Right atrium auricular region (tissue), 2 donors: ENCODE results near the gene CDK6. TPM values are rescaled to one million over a fixed set of nuclear protein-coding genes. Genes with fewer than 3 reads are reported as not detected.

Experiments
- DNase-seq: peaks from one replicate; pipeline ENCODE4 v3.0.0-alpha.2; 2019; ENCODE audit warnings: low spot score
- H3K27ac ChIP-seq, 2 donors: fragments of 200-600 bp; sonication (generic); 1 replicate in 1 of 2; 2 replicates in 1 of 2; pipeline ENCODE4 v1.5.1; 2016 to 2019
- H3K27me3 ChIP-seq, 2 donors: fragments of 200-600 bp; sonication (generic); one replicate each; pipeline versions ENCODE4 v1.5.1 to v1.6.0; 2017 to 2019
- H3K36me3 ChIP-seq: fragments of 200-600 bp; sonication (generic); one replicate; pipeline ENCODE4 v1.5.1; 2016
- H3K4me1 ChIP-seq, 2 donors: fragments of 200-600 bp; sonication (generic); one replicate each; pipeline versions ENCODE4 v1.5.1 to v1.6.0; 2017 to 2019
- H3K4me3 ChIP-seq, 2 donors: fragments of 200-600 bp; sonication (generic); 1 replicate in 1 of 2; 2 replicates in 1 of 2; pipeline ENCODE4 v1.5.1; 2017 to 2019; ENCODE audit warnings: mild to moderate bottlenecking in 1 of 2, moderate library complexity in 1 of 2
- H3K9me3 ChIP-seq, 2 donors: fragments of 200-600 bp; sonication (generic); one replicate each; pipeline ENCODE4 v1.5.1; 2019
- total RNA-seq, 2 donors: library from RNA; depleted of rRNA; stranded (reverse); fragments of >200 nt; gene quantifications; one replicate each; pipeline ENCODE4 v1.1.0, GENCODE V29; 2016
- TF ChIP-seq, protein P1 (sequence below), 2 donors: fragments of 200-600 bp; sonication (generic); IDR thresholded peaks; one replicate each; pipeline ENCODE4 v1.5.1; 2019; ENCODE audit warnings: antibody characterized with exemption in 2 of 2

Gene CDK6
- total RNA-seq, 2 donors from 2014 or later, result 10.6 to 12.4 TPM

DNA sequence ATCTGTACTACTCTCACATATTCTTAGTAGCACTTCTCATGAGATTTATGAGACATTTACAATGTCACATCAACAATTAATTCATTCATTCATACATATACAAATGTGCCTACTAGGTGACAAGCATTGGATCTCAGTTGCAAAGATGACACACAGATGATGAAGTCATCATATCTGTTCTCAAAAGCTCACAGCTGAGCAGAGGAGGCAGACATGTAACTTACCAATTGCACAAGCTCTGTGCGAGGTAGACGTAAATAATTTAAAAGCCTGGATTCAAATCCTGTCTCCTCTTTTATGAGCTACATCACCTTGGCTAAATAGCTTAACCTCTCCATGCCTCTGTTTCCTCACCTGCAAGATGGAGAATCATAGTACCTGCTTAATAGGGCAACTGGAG lies 136.8 kb downstream of the CDK6 start:
- Histone ChIP-seq H3K9me3 (no peaks in the 10 kb centered on the region), H3K27ac (no peak overlapping the region), H3K4me1 (peaks cover 0 to 45% of the 10 kb centered on the region in 2 donors), H3K36me3 (no peaks in the 10 kb centered on the region), H3K27me3 (no peaks in the 10 kb centered on the region), H3K4me3 (no peak overlapping the region)
- DNase-seq, result no peak
- TF ChIP-seq, protein P1, sequence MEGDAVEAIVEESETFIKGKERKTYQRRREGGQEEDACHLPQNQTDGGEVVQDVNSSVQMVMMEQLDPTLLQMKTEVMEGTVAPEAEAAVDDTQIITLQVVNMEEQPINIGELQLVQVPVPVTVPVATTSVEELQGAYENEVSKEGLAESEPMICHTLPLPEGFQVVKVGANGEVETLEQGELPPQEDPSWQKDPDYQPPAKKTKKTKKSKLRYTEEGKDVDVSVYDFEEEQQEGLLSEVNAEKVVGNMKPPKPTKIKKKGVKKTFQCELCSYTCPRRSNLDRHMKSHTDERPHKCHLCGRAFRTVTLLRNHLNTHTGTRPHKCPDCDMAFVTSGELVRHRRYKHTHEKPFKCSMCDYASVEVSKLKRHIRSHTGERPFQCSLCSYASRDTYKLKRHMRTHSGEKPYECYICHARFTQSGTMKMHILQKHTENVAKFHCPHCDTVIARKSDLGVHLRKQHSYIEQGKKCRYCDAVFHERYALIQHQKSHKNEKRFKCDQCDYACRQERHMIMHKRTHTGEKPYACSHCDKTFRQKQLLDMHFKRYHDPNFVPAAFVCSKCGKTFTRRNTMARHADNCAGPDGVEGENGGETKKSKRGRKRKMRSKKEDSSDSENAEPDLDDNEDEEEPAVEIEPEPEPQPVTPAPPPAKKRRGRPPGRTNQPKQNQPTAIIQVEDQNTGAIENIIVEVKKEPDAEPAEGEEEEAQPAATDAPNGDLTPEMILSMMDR (IDR thresholded peaks at IDR 0.05), result no peak

DNA sequence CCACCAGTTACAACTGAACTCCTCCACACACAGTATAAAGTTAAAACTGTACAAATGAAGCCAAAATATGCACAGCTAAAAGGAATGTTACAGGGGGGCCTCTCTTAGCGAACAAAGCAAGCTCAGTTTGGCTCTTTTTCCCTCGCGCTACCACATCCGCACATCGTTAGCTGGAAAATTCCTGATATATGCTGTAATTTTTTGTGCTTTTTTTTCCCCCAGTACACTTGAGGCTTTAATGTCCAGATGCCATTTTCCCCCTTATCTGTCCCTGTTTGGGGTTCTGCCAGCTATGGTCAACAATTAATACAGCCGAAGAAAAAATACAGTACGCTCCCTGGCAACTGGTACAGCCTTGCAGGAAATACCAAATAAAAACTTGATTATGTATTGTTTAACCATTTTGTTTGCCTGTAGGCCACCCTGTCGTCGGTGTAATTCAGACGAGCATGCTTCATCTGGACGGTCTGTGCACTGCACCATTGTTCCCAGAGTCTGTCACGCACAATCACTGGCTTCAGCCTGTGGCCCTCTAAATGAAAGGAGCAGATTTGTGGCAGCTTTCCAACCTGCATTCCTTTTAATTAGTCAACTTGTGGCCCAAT lies 138.0 kb downstream of the CDK6 start:
- peak overlapping the region in 1 of 2 donors; percentile 21 for H3K4me3 ChIP-seq
- TF ChIP-seq, protein P1 (IDR thresholded peaks at IDR 0.05), result peak in 1 of 2 donors; percentile 20
- H3K36me3 ChIP-seq, result no peaks in the 10 kb centered on the region
- no peaks in the 10 kb centered on the region for H3K27me3 ChIP-seq
- peaks cover 0 to 49% of the 10 kb centered on the region in 2 donors for H3K4me1 ChIP-seq
- peak overlapping the region; percentile 31 to 44 for H3K27ac ChIP-seq
- no peaks in the 10 kb centered on the region for H3K9me3 ChIP-seq
- DNase-seq, result no peak

DNA sequence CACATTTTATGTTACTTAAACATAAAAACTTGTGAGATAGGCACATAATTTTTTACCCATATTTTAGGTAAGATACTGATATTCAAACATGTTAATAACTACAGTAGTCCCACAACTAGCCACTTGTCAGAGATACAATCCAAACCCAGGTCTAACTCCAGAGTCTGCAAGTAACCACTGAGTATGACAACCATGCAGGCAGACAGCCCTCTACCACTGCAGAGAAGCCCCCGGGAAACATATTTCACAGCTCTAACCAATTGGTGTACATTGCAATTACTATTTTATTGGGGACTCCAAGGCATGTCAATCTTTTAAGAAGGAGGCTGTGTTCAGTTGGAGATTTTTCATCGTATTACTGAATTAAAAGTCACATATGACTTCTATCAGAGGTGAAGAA lies 139.0 kb downstream of the CDK6 start:
- no peak for DNase-seq
- TF ChIP-seq, protein P1 (IDR thresholded peaks at IDR 0.05), result no peak
- Histone ChIP-seq H3K4me3 (no peak overlapping the region), H3K27ac (peak overlapping the region in 1 of 2 donors; percentile 61), H3K4me1 (peaks cover 0 to 49% of the 10 kb centered on the region in 2 donors), H3K9me3 (no peaks in the 10 kb centered on the region), H3K27me3 (no peaks in the 10 kb centered on the region), H3K36me3 (no peaks in the 10 kb centered on the region)

DNA sequence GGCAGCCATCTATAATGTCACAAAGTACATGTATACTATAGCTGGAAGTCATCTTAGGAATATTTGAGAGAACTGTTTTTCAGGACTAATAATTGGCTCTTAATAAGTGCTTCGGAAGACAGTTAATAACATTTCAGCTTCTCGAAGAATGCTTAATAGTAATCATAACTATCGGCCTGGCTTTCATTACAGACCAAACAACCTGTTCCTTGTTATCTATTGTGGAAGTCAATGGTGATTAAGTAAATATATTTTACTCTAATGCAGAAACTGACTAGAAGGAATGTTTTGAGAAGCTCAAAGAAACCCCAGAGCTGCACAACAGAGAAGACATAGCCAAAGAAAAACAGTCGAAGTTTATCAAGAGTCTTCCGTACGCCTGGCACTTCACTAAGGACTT lies 139.4 kb downstream of the CDK6 start:
- no peak for DNase-seq
- TF ChIP-seq, protein P1 (IDR thresholded peaks at IDR 0.05), result no peak
- no peaks in the 10 kb centered on the region for H3K36me3 ChIP-seq
- H3K27ac ChIP-seq, result peak overlapping the region in 1 of 2 donors; percentile 61
- no peaks in the 10 kb centered on the region for H3K27me3 ChIP-seq
- H3K4me1 ChIP-seq, result peaks cover 0 to 49% of the 10 kb centered on the region in 2 donors
- H3K4me3 ChIP-seq, result no peak overlapping the region
- no peaks in the 10 kb centered on the region for H3K9me3 ChIP-seq

DNA sequence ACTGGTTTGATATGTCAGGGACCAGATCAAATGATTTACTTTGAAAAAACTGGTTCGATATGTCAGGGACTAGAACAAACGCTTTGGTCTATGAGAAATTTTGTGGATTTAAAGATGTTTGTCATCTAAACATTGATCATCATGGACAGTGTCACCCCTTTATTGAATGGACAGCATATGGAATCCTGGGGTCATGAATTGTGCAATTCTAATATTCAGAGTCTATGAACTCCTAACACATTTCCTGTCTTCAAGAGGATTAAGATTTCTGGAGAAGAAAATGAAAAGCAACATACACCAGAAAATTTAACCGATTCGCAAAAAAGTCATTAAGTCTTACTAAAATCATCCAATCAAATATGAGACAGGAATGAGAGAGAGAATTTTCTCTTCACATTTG lies 139.8 kb downstream of the CDK6 start:
- H3K9me3 ChIP-seq, result no peaks in the 10 kb centered on the region
- peaks cover 0 to 49% of the 10 kb centered on the region in 2 donors for H3K4me1 ChIP-seq
- H3K4me3 ChIP-seq, result no peak overlapping the region
- TF ChIP-seq, protein P1 (IDR thresholded peaks at IDR 0.05), result no peak
- H3K27me3 ChIP-seq, result no peaks in the 10 kb centered on the region
- peak overlapping the region in 1 of 2 donors; percentile 61 for H3K27ac ChIP-seq
- no peaks in the 10 kb centered on the region for H3K36me3 ChIP-seq
- no peak for DNase-seq
